Epidermal melanocyte (primary cell): ENCODE results near the gene FASTKD1.
"Not testable (repeated sequence)": the region's sequence is repeated elsewhere in the genome, so short reads cannot be mapped to it uniquely, and the experiment has no call there.

ENCODE experiments used
- DNase-seq: peaks from one replicate; pipeline ENCODE4 v3.0.0; 2011; ENCODE audit warnings: low spot score; ENCODE audit not compliant: insufficient read length

FASTKD1 gene

GRCh38 chr2:169573160-169573973 lies at the start of gene FASTKD1:
TSS of gene FASTKD1 (minus strand) at chr2:169573865. CDS start at chr2:169572029, 1,836 bp downstream.
- DNase-seq = peak; percentile 98

- no peak for DNase-seq
These were observed 49.6 kb upstream of the FASTKD1 start for GRCh38 chr2:169623235-169623634.

- no peak for DNase-seq
These were observed 46.8 kb upstream of the FASTKD1 start for GRCh38 chr2:169620509-169620908.

GRCh38 chr2:169619946-169620345 lies 46.3 kb upstream of the FASTKD1 start:
- no peak for DNase-seq

- not testable (repeated sequence) for DNase-seq
These were observed 42.3 kb upstream of the FASTKD1 start for GRCh38 chr2:169615982-169616381.

DNA sequence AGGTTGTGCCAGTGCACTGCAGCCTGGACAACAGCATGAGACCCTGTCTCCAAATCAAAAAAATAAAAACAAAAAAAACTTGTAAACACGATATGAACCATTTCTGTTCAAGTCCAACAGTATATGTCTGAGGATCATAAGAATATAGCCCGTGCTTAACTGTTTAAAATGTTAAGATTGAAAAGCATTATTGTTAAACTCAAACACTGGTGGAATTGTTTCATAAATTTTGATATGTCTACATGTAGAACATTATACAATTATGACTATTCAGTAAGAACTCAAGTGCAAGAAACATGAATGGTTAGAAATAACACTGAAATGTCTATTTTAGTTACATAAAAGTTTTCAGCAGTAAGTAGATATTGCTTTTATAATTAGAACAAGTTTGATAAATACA lies 40.2 kb upstream of the FASTKD1 start:
- DNase-seq = no peak

DNA sequence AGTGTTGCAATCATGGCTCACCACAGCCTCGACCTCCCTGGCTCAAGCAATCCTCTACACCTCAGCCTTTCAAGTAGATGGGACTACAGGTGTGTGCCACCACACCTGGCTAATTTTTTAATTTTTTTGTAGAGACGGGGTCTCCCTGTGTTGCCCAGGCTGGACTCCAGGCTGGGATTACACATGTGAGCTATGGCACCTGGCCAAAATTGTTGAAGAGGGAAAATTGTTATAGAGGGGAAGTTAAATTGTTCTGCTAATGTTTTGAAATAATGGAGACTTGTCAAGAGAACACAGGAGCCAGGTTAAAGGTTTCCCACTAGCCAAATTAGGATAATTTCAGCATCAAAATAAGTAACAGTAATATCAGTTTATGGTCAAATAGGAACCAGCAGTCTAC lies 35.6 kb upstream of the FASTKD1 start:
- no peak for DNase-seq

DNA sequence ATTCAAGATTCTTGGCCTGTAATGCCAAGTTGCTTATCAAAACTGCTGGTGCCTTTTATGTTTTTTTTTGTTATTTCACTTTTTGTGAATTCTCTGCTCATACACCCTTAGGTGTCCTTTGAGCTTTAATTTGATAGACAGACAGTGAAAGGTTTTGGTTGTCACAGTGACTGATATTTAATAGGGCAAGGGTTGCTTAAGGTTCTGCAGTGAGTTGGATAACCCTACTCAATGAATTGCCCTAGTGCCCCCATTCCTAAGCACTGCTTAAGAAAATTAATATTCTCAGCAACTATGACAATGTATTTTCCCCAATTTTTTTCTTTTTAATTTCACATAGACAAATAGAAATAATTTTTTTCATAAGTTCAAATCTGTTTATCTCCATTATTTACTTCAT lies 25.9 kb upstream of the FASTKD1 start:
- no peak for DNase-seq

DNA sequence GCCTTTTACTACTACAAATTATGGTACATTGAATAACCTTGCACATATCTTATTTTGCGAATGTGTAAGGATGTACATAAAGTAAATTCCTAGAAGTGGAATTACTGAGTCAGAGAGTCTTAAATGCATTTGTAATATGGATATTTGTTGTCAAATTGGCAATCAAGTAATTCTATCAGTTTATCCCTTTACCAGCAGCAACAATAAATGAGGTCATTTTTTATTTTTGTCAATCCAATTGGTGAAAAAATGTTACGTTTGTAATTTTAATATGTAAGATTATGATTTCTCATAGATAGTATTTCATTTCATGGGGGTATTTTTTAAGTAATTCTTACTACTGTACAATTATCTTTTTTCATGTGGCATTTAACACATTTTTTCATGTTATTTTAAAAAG lies 25.3 kb upstream of the FASTKD1 start:
- no peak for DNase-seq

DNA sequence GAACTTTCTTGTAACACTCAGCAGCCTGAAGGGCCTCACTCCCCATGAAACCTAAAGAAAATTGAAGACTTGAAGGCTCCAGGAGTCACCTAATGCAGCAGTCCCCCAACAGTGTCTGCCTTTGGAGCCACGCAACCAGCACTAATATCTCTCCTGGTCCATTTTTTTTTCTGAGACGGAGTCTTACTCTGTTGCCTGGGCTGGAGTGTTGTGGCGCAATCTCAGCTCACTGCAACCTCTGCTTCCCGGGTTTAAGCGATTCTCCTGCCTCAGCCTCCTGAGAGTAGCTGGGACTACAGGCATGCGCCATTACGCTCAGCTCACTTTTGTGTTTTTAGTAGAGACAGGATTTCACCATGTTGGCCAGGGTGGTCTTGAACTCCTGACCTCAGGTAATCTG lies 22.9 kb upstream of the FASTKD1 start:
- not testable (repeated sequence) for DNase-seq

- no peak for DNase-seq
These were observed 17.1 kb upstream of the FASTKD1 start for GRCh38 chr2:169590804-169591203.

- no peak for DNase-seq
These were observed 12.0 kb upstream of the FASTKD1 start for GRCh38 chr2:169585673-169586072.

- DNase-seq = peak; percentile 90
These were observed 10.6 kb upstream of the FASTKD1 start, which contains the start of gene PPIG for GRCh38 chr2:169584005-169584877. TSS of gene PPIG (plus strand) at chr2:169584351. CDS start at chr2:169604042, 19,691 bp downstream.

GRCh38 chr2:169583518-169583917 lies 9.9 kb upstream of the FASTKD1 start:
- DNase-seq = no peak

- DNase-seq = not testable (repeated sequence)
These were observed 9.0 kb upstream of the FASTKD1 start for GRCh38 chr2:169582552-169583266.

DNA sequence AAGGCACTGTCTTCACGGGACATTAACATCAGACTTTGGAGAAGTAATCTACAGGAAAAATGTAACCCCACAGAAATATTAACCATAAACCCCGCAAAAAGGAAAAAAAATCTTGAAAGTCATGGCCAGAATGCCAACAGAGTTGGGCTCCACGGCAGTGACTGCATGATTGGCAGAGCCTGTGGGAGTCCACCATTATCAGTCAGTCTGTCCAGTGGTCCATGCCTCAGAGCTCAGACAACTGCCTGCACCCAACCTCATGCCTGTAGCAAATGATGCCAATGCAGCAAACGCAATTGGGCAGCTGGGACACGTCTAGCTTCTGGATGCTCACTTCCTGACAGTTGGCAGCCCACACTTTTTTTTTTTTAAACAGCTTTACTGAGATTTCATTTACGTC lies 5.4 kb upstream of the FASTKD1 start:
- no peak for DNase-seq

- DNase-seq = not testable (repeated sequence)
These were observed 1.6 kb upstream of the FASTKD1 start for GRCh38 chr2:169575264-169575663.

DNA sequence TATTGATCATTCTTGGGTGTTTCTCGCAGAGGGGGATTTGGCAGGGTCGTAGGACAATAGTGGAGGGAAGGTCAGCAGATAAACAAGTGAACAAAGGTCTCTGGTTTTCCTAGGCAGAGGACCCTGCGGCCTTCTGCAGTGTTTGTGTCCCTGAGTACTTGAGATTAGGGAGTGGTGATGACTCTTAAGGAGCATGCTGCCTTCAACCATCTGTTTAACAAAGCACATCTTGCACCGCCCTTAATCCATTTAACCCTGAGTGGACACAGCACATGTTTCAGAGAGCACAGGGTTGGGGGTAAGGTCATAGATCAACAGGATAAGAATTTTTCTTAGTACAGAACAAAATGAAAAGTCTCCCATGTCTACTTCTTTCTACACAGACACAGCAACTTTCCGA lies 874 bp upstream of the FASTKD1 start:
- not testable (repeated sequence) for DNase-seq

- no peak for DNase-seq
These were observed 272 bp upstream of the FASTKD1 start for GRCh38 chr2:169573974-169574299.

- DNase-seq = no peak
These were observed 875 bp downstream of the FASTKD1 start for GRCh38 chr2:169572821-169573159.

DNA sequence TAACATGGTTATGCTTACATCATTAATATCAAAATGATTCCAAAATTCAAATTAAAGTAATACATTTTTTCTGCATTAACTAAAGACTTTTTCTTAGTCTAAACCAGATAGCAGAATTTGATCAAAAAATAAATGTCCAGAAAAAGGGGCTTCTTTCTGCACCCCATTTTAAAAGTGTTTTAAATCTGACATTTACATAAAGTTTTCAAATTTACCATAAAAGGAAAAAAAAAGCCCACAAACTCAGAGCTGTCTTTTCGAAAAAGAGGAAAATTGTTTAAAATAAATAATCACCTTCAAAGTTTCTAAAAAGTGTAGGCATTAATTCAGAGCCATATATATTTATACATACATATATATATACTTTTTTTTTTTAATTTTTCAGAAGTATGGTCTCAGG lies 1.5 kb downstream of the FASTKD1 start:
- DNase-seq = no peak

- no peak for DNase-seq
These were observed 2.1 kb downstream of the FASTKD1 start for GRCh38 chr2:169571571-169571970.
